ENCODE results near the gene RIPOR3.

DNA sequence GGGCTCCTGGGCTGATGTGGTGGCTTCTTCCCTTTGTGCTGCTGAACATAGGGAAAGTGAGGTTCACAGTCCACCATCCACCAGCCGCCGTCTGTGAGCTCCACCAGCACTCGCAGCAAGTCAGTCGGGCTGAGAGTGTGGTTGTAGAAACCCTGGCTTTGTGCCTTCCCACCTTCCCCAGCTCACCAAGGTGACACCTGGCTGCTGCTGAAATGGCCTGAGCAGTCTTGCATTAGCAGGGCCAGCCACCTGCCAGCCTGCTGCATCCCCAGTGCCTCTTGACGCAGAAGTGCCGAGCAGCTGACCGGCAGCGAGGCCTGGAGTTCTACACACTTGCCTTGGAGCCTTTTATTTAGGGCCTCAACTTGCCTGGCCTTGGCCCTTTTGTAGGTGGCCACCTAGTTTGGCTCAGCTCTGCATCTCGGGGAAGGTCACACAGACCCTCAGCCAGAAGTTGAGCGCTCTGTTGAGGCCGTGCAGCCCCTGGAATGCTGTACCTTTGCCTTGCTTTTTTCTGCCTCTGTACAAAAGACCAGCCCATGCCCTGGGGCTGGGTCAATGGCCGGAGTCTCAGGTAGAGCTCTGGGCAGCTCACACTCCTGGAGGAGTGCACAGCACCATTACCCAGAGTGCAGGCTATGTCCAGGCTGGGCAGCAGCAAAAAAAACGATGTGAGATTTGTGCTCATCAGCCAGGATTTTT lies 104.7 kb downstream of the RIPOR3 start:
- TF ChIP-seq, protein P1, sequence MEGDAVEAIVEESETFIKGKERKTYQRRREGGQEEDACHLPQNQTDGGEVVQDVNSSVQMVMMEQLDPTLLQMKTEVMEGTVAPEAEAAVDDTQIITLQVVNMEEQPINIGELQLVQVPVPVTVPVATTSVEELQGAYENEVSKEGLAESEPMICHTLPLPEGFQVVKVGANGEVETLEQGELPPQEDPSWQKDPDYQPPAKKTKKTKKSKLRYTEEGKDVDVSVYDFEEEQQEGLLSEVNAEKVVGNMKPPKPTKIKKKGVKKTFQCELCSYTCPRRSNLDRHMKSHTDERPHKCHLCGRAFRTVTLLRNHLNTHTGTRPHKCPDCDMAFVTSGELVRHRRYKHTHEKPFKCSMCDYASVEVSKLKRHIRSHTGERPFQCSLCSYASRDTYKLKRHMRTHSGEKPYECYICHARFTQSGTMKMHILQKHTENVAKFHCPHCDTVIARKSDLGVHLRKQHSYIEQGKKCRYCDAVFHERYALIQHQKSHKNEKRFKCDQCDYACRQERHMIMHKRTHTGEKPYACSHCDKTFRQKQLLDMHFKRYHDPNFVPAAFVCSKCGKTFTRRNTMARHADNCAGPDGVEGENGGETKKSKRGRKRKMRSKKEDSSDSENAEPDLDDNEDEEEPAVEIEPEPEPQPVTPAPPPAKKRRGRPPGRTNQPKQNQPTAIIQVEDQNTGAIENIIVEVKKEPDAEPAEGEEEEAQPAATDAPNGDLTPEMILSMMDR (IDR thresholded peaks at IDR 0.05; ENCODE audit: insufficient read depth, low read length), result no peak
- TF ChIP-seq, protein P2, sequence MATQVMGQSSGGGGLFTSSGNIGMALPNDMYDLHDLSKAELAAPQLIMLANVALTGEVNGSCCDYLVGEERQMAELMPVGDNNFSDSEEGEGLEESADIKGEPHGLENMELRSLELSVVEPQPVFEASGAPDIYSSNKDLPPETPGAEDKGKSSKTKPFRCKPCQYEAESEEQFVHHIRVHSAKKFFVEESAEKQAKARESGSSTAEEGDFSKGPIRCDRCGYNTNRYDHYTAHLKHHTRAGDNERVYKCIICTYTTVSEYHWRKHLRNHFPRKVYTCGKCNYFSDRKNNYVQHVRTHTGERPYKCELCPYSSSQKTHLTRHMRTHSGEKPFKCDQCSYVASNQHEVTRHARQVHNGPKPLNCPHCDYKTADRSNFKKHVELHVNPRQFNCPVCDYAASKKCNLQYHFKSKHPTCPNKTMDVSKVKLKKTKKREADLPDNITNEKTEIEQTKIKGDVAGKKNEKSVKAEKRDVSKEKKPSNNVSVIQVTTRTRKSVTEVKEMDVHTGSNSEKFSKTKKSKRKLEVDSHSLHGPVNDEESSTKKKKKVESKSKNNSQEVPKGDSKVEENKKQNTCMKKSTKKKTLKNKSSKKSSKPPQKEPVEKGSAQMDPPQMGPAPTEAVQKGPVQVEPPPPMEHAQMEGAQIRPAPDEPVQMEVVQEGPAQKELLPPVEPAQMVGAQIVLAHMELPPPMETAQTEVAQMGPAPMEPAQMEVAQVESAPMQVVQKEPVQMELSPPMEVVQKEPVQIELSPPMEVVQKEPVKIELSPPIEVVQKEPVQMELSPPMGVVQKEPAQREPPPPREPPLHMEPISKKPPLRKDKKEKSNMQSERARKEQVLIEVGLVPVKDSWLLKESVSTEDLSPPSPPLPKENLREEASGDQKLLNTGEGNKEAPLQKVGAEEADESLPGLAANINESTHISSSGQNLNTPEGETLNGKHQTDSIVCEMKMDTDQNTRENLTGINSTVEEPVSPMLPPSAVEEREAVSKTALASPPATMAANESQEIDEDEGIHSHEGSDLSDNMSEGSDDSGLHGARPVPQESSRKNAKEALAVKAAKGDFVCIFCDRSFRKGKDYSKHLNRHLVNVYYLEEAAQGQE (IDR thresholded peaks at IDR 0.05; ENCODE audit: insufficient replicate concordance, low read depth), result no peak
- TF ChIP-seq POLR2AphosphoS5 (IDR thresholded peaks at IDR 0.05; ENCODE audit: low read depth) (no peak; the same call in 1 of the 2 replicates), GABPA (IDR thresholded peaks at IDR 0.05; ENCODE audit: low read depth) (no peak)
